Measurements from ENCODE around the gene USH2A.

The USH2A gene

GRCh38 chr1:215932558-215932957 lies 490.7 kb downstream of the USH2A start:
- DNase-seq (ENCODE audit: low spot score): no peak

GRCh38 chr1:215926670-215927069 lies 496.6 kb downstream of the USH2A start:
- DNase-seq (ENCODE audit: low spot score): no peak

GRCh38 chr1:215923129-215923824 lies 500.0 kb downstream of the USH2A start:
- DNase-seq (ENCODE audit: low spot score): peak; percentile 8

GRCh38 chr1:215911406-215911968 lies 511.8 kb downstream of the USH2A start:
- DNase-seq (ENCODE audit: low spot score): no peak

GRCh38 chr1:215905493-215906115 lies 517.6 kb downstream of the USH2A start:
- DNase-seq (ENCODE audit: low spot score): no peak

- DNase-seq (ENCODE audit: low spot score): no peak
Measured at GRCh38 chr1:215900684-215901083, 522.6 kb downstream of the USH2A start.

- no peak for DNase-seq (ENCODE audit: low spot score)
Measured at GRCh38 chr1:215899901-215900300, 523.3 kb downstream of the USH2A start.

- DNase-seq (ENCODE audit: low spot score): no peak
Measured at GRCh38 chr1:215895893-215896292, 527.4 kb downstream of the USH2A start.

GRCh38 chr1:215895276-215895675 lies 528.0 kb downstream of the USH2A start:
- DNase-seq (ENCODE audit: low spot score): no peak

GRCh38 chr1:215894617-215895016 lies 528.6 kb downstream of the USH2A start:
- DNase-seq (ENCODE audit: low spot score): no peak

- DNase-seq (ENCODE audit: low spot score): no peak
Measured at GRCh38 chr1:215891266-215892057, 531.8 kb downstream of the USH2A start.

GRCh38 chr1:215890438-215890837 lies 532.8 kb downstream of the USH2A start:
- DNase-seq (ENCODE audit: low spot score): no peak

GRCh38 chr1:215889871-215890270 lies 533.4 kb downstream of the USH2A start:
- no peak for DNase-seq (ENCODE audit: low spot score)

- no peak for DNase-seq (ENCODE audit: low spot score)
Measured at GRCh38 chr1:215888159-215888558, 535.1 kb downstream of the USH2A start.

GRCh38 chr1:215887627-215888026 lies 535.6 kb downstream of the USH2A start:
- DNase-seq (ENCODE audit: low spot score): no peak

GRCh38 chr1:215883004-215883403 lies 540.2 kb downstream of the USH2A start:
- DNase-seq (ENCODE audit: low spot score): no peak

- DNase-seq (ENCODE audit: low spot score): no peak
Measured at GRCh38 chr1:215878843-215879242, 544.4 kb downstream of the USH2A start.

- DNase-seq (ENCODE audit: low spot score): no peak
Measured at GRCh38 chr1:215878128-215878527, 545.1 kb downstream of the USH2A start.

- no peak for DNase-seq (ENCODE audit: low spot score)
Measured at GRCh38 chr1:215877452-215877951, 545.7 kb downstream of the USH2A start.

GRCh38 chr1:215875712-215876111 lies 547.5 kb downstream of the USH2A start:
- no peak for DNase-seq (ENCODE audit: low spot score)

GRCh38 chr1:215875236-215875635 lies 548.0 kb downstream of the USH2A start:
- no peak for DNase-seq (ENCODE audit: low spot score)

- no peak for DNase-seq (ENCODE audit: low spot score)
Measured at GRCh38 chr1:215872658-215873057, 550.6 kb downstream of the USH2A start.

- no peak for DNase-seq (ENCODE audit: low spot score)
Measured at GRCh38 chr1:215868500-215868899, 554.7 kb downstream of the USH2A start.
